DMS114 treated with DMSO at 0.1 percent for 48 hours (cell line): ENCODE results near the gene WWTR1.

Experiments used
- DNase-seq: peaks from one replicate; lab custom pipeline; 2025; ENCODE audit not compliant: unreplicated experiment; lab: John Stamatoyannopoulos, UW

The WWTR1 gene

DNA sequence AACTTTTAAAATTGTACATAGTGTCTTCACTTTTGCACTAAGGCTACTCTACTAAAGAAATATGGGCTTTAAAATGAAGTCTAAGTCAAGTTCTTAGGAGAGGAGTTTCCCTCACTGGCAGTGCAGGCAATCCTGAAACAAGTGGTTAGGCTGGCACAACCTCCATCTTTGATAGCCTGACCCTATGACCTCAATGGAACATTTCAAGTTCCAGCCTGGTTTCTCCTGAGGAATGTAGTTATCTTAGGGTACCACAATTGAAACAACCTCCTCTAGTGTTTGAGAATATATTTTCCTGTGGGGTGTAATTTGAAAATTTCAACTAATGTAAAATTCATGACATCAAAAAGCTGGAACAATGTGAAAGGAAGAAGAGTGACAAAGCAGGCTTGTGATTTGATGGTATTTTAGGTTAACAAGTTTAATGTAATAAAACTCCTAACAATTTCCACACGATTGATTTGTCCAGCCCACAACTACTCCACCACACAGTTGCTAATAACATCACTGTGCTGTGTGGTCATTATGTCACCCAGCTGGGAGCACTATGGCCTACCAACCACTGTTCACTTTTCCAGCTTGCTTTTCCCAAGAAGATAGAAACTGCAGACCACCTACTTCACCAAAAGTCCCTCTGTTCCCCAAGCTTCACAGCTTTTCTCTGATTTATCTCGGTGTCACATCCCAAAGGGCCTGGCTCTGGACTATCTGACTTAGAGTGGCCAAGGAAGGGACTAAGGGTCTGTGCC is 1.8 kb downstream of the WWTR1 start:
- no peak for DNase-seq

DNA sequence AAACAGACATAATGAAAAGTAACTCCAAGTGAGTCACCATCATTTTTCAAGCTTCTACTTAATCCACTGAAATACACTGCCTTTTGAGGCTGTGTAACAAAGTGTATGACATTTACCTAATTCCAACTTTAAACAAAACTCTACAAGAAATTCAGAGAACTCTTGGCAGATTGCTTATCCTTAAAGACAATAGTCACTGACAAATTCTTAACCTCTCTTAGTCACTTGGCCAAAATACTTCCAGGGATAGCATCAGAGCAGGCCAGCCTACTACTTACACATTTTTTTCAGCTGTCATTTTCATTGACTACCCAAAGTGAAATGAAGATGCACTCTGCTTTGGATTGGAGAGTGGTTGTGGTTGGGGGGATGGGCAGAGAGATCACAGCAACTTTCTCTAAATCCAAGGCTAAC is 3.6 kb downstream of the WWTR1 start:
- no peak for DNase-seq

DNA sequence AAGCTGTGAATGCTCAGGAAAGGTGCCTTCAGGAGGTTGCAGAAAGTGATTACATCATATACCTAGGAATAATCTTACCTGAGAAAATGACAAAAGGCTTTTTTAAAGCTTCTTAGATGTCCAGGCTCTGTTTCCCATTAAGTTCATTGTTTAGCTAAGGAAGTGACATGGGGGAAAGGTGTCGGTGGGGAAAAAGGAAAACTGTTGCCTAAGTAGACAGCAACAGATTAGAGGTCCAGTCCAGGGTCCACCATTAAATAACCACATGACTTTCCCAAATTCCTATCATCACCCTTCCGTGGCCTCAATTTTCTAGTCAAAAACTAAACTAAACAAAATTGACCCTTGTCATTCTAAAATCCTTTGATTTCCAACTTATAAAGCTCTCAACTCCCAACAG is 4.3 kb downstream of the WWTR1 start:
- no peak for DNase-seq

DNA sequence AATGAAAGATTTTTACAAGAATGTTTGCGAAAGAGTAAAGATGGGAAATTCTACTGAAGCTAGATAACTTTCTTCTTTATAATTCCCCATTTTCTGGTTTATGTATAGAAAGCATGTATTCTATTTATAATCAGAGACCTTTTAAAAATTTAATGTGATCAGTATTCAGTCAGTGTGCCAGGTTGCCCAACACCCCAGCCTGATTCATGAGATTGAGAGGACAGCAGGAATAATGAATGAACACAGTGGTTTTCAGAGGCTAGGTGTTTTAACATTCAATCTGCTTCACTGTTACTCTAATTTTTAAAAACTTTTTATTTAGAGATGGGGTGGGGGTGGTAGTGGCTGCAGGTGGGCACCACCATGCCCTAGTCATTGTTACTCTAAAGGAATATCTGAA is 4.7 kb downstream of the WWTR1 start:
- no peak for DNase-seq

DNA sequence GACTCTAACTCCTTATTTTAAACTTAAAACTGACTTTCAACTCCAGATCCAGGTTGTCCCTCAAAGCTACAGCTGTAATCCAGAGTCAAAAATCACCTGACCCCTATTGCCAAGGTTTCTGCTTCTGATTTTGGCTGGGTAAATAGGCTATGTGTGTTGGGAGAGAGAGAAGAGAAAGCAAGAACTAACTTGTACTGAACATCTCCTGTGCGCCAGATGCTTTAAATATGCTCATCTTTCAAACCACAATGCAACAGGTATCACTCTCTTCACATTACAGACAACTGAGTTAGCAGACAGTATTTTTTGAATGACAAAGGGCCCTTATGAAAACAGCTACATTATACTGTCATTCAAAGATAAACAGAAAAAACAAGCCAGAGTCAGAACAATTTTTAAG is 7.0 kb downstream of the WWTR1 start:
- no peak for DNase-seq

DNA sequence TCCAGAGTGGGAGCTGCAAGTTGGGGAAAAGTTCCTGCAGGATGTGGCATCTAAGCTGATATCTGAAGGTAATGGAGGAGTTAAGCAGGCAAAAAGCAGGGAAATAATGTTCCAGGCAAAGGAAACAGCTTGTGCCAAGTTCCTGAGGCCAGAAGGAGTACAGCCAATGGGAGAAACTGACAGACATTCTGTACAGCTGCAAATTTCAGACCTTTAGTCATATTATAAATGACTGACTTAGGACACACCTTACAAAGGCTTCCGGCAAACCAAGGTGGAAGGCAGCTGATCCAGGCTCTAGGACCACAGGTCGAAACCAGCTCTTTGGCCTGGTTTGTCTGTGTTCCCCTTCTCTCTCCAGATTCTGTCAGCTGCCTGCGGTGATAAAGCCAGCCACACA is 9.3 kb downstream of the WWTR1 start:
- DNase-seq, result no peak

DNA sequence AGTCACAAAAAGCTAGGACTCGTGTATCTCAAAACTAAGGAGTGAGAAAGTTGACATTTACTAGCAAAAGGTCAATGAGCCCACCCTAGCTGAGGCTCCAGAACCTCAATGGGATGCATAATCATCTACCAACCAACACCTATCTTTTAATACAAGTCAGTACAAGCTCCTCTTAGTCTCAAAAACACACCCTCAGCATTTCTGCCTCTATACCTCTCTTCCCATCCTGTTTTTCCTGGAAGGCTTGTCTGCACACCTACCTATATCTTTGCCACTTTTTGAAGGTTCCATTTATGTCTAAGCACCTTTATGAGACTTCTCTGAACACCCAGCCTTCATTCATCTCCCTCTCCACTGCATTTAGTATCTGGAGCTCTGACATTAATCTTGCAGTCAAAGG is 10.0 kb downstream of the WWTR1 start:
- DNase-seq, result no peak

DNA sequence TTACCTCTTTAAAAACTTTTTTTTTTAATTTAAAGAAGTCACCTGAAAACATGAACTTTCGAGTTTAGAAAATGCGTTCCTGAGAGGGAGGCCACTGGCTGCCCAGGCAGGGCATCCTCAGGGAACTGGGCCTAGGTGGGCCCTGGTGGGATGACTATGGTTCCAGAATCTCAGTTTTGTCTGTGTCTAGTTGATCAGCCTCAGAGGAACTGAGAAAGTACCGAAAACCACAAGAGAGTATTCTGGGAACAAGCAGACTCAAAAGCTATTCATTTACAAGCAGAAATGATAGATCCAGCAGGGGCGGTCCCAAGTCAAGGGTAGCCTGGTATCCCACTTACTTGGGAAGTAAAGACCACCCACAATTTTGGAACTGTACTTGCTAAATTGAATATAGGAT is 10.5 kb downstream of the WWTR1 start:
- DNase-seq, result no peak

DNA sequence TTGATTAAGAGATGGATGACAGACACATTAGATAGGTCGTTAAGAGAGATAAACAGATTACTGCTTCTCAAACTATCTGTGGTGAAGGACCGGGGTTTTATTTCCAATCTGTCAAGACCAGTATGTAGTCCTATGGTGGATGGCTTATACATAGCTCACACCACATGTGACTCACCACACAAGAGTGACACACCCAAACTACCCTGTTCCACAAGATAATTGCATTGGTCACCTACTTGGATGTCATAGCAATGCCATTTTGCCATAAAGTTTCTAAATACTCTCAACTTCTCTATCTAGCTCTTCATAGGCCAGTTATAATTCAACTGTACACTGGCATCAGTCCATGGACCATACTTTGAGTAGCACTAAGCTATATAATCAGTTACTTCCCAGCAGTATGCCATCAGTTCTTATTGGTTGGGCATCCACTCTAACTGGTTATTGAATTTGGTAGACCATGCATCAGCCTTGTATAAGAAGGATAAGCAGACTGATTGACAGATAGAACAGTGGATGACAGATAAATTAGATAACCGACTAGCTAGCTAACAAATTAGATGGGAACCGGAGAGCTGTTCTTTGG is 11.6 kb downstream of the WWTR1 start:
- no peak for DNase-seq

DNA sequence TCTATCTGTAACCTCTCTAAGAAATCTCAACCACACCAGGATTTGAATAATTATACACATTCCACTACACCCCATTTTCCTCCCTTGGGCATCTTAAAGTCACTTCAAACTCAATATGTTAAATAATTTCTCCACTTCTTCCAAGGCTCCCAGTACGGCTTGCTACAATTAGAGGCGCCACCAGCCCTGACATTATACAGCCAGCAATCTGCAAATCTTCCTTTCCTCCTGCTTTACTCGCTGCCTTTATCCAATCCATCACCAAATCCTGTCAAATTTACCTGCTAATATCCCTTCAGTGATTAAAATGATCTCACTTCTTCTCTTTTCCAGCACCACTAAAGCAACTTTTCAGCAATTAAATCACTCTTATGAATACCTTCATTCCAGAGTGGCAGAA is 13.9 kb downstream of the WWTR1 start:
- DNase-seq, result no peak

DNA sequence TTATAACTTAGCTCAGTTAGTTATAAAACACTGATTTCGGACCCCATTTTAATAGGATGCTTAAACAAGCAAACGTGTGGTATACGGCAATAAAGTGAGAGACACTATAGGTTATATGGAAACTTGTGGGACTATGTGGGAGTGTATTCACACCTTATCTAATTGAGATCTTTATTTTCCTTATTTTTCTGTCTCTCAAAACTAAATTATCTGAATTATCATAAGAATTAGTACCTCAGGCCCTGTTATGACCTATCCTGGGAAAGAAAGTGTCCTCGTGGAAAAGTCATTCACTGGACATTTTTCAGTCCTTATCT is 14.4 kb downstream of the WWTR1 start:
- DNase-seq, result no peak

DNA sequence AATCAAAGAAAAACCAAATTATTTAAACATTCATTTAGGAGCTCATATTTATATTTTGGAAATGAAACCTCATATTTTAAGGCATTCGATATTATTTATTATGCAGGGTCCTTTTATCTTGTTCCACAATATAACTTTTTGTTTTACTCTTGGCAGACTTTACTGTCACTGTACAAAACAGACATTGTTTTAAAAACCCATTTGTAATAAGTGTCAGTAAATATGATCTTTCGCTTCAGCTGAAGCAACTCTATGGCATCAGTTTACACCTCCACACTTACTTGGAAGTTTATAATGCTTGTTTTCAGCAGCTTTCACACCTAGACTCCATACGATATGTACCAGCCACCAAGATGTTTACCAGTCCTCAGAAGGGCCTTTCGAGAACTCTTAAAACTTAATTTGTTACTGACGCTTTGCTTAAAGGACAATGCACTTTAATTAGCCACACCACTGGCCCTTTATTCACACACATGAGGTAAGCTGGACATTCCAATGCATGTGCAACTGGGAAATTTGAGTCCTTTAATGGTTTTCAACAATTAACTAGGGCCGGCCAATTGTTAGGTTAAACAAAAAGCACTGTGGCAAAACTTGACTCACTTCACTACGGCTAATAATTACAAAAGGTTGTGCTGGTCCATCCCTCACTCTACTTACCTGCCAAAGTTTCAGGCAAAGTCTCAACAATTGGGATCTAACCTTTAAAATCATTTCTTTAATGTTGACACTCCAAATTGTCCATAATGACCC is 16.7 kb downstream of the WWTR1 start:
- DNase-seq, result no peak

DNA sequence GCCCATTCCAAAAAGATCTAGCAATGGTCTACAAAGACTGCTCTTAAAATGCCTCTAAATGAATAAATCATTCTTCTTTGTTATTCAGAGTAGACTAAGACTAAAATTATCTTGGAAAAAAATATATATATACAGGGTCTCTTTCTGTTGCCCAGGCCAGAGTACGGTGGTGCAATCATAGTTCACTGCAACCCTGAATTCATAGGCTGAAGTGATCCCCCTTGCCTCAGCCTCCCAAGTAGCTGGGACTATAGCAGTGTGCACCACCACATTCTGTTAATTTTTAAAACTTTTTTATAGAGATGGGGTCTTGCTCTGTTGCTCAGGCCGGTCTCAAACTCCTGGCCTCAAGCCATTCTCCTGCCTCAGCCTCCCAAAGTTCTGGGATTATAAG is 18.7 kb downstream of the WWTR1 start:
- no peak for DNase-seq

DNA sequence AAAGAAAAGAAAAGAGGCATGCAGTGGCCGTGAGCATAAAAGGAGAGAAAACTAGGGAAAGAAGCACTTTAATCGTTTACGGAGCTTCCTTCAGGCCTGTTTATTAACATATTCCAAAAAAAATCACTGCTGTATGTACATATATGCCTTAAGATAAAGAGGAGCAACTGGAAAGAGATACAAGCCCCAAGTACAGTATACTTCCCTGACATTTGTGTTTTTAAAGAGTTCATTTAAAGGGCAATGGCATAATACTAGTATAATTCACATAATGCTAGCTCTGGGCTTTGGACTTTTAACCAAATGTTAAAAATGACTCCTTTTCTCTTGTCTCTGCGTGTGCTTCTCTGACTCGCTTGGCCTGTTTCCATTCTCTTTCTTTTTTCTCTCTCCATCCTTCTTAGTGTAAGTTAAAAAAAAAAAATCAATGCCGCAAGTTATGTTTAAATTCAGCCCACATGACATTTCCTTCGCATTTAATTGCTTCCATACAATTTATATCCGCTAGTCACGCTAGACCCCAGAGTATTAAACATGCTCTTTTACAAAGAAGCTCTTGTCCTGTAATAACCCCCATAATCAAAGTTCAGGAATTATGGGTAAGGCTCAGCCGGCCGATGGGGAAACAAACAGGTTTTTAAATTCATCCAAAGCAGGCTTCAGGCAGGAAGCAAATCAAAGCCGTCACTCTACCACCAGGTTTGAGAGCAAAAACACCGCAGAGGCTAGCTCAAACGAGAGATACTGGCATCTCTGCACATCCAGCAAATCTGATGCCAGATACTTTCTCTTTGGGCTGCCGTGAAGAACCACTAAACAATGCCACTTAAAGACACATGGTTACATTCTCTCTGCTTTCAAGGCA is 19.4 kb downstream of the WWTR1 start:
- DNase-seq, result no peak

DNA sequence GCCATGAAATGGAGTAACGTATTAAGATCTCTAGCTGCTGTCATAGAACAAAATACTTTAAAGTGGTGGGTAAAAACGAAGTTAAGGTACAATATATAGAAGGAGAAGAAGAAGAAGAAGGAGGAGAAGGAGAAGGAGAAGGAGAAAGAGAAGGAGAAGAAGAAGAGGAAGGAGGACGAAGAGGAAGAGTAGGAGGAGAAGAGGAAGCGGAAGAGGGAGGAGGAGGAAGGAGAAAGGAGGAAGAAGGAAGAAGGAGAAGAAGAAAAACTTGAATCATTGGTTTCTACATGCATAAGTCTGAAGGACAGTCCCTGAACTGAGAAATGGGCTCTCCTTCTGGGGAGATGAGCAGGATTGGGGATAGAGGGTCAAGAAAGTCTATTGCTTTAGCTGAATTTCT is 22.4 kb downstream of the WWTR1 start:
- DNase-seq, result no peak

DNA sequence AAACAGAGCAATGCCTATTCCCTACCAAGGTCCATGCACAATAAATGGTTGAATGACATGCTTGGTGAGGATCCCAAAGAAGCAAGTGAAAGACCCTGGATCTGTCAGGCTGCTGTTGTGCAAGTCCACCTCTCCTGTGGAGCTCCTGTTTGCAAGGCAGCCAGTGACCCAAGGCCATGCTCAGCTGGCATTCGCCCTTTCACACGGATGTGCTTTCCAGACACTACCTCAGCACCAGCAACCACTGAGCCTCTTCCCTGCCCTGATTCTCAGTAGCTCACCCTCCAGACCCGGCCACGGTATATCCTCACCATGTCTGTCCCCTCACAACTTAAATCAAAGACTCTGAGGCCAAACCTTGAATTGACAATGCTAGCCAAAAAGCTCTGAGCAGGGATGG is 23.3 kb downstream of the WWTR1 start:
- no peak for DNase-seq

DNA sequence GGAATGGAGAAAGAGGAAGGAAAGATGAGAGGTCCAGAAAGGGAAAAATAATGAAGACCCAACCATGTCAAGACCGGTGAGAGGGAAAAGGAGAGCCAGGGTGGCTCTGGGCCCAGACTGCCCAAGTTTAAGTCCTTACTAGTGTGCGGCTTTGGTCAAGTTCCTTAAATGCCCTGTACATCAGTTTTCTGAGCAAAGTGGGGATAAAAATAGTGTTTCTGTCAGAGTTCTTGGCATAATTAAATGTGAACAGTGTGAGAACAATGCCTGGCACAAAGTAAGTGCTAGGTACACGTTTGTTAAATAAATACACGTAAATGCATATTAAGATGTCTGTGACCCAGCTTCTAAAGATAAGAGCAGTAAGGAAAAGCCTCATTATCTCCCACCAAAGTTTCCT is 23.8 kb downstream of the WWTR1 start:
- no peak for DNase-seq

DNA sequence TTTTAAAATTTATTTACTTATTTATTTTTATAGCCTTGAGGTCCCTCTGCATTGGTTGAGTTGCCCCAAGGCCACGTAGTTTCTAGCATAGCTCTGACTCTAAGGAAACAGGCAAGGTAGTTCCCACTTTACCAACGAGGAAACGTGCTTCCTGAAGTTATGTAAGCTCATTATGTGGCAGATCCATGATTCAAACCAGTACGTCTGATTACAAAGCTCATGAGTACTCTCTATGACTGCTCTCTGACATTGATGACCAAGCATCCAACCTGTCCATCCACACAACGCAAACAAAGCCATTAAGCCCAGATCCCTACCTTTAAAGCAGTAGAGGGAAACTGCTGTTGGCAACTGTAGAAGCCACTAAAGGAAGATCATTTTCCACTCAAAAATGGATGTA is 25.6 kb downstream of the WWTR1 start:
- no peak for DNase-seq

DNA sequence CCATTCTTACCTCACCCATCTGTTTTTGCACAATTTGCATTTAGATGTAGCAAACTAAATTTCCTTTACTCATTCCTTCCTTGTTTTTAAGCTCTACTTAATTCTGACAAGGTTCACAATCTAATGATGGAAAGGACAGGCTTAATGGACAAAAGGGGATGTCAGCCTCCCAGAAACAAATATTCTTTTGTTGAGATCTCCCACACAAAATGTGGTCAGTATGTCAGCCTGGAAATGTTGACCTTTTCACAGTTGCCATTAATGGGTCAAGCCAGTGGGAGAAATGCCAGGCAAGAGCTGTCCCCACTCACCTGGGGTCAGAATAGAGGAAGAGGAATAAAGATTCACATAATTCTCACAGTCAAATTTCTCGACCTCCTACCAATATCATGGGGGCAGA is 27.0 kb downstream of the WWTR1 start:
- DNase-seq, result no peak

DNA sequence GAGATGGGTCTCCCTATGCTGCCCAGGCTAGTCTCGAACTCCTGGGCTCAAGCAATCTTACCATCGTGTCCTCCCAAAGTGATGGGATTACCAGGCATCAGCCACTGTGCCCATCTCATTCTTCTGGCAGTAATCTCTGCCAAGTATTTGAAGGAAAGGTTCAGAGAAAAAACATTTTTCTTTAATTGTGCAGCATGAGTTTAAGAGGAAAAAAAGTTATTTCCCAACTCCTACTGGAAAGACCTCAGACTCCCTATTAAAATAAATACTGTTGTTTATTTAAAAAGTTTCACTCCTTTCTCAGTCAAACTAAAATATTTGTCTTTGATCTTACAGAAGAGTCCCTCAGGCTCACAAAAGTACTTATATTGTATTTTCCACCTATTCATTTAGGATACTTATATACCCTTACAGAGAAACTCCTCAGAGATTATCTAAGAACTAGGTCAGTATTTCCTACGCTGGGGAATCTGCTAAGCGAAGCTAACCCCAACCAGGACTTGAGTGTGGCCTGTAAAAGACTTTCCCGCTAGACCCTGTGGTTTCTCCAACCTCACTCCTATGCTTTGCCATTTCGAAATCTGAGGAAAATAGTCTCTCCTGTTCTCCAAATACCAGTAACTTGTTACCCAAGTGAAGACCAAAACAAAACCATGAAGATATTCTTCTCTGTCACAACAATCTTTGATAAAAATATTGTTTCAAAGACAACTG is 28.7 kb downstream of the WWTR1 start:
- no peak for DNase-seq

DNA sequence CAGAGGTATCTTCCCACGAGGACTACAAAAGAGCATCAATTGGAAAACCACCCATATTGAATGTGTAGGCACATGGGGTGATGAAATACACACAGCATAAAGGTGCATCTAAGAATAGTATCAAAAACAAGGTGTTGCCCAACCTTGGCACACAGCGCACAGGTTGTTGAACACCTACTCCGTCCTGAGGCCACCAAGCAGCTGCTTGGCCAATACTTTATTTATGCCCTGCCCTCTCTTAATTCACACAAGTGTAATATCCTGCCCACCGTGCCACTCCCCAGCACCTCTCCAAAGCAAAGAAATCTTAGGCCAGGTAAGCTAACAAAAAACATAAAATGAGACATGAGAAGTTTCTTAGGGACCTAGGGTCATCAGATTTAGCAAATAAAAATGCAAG is 31.2 kb downstream of the WWTR1 start:
- no peak for DNase-seq
